OCI-LY3 (cell line): ENCODE data around the gene TRIP4.

Experiments used
- EZH2phosphoT487 ChIP-seq: fragments of 200-600 bp; shearing (Covaris generic); IDR thresholded peaks from 2 replicates; pipeline ENCODE4 v1.6.1; 2018; ENCODE audit warnings: antibody characterized with exemption, mixed run types, low read depth
- TF ChIP-seq, protein P1 (sequence below): fragments of 200-600, 300-600 bp; sonication (generic); IDR thresholded peaks from 2 replicates; pipeline ENCODE4 v1.5.1; 2014; ENCODE audit warnings: antibody characterized with exemption, low read length, low read depth

DNA sequence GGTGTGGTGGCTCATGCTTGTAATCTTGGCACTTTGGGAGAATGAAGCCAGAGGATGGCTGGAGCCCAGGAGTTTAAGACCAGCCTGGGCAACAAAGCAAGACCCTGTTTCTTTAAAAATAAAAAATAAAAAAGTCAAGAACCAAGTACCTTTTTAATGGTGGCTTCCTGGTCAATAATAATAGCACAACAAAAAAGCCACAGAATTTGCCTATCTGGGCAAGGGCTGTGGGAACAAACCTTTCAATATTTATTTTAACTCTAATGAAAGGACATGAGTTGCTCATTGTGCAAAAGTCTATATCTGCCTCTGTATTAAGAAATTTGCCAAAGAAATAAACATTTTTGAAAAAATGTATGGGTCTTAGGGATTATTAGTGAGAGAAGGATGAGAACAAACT lies 74.9 kb downstream of the TRIP4 start:
- TF ChIP-seq, protein P1, sequence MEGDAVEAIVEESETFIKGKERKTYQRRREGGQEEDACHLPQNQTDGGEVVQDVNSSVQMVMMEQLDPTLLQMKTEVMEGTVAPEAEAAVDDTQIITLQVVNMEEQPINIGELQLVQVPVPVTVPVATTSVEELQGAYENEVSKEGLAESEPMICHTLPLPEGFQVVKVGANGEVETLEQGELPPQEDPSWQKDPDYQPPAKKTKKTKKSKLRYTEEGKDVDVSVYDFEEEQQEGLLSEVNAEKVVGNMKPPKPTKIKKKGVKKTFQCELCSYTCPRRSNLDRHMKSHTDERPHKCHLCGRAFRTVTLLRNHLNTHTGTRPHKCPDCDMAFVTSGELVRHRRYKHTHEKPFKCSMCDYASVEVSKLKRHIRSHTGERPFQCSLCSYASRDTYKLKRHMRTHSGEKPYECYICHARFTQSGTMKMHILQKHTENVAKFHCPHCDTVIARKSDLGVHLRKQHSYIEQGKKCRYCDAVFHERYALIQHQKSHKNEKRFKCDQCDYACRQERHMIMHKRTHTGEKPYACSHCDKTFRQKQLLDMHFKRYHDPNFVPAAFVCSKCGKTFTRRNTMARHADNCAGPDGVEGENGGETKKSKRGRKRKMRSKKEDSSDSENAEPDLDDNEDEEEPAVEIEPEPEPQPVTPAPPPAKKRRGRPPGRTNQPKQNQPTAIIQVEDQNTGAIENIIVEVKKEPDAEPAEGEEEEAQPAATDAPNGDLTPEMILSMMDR, result no peak
- no peak for TF ChIP-seq EZH2phosphoT487
